ENCODE measurements around the gene HSFX3.
"Not testable (repeated sequence)": the region's sequence is repeated elsewhere in the genome, so short reads cannot be mapped to it uniquely, and the experiment has no call there.

HSFX3 gene

DNA sequence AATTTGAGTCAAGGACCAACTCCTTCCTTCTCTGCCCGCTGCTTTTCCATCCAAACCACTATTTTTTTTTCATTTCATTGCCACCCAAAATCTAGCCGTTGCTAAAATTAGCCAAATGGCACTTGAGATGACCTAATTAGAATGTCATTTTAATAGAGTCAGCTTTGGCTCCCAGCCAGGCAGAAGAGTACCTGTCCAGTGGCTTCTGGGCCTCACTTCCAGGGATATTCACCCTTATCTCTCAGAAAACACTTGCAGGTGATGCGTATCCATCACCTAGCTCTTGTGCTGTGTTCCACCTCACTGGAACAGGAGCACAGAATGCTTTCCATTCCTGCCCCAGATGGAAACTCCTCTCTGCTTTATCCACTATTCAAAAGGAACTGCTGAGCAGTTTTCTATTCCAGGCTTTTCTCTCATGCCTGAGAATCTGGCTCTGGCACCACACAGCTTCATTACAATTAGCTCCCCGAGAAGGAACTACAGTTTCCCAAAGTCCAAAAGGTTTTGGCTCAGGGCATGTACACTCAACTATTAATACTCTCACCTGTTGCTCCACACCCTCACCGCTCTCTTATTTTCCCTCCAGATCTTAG lies 19.1 kb upstream of the HSFX3 start:
- no peak overlapping the region for H4K8ac ChIP-seq (ENCODE audit: low read depth, low read length)
- H3K56ac ChIP-seq (ENCODE audit: low read length) = no peak overlapping the region
- no peak overlapping the region for H3K4me3 ChIP-seq (ENCODE audit: low read length)
- H3K27ac ChIP-seq (ENCODE audit: low read depth, low read length) = no peak overlapping the region
- H2BK120ac ChIP-seq (ENCODE audit: low read depth, low read length) = no peak overlapping the region
- WGBS (ENCODE audit: extremely low coverage, insufficient coverage, low lambda C conversion rate) = no CpG with 5 or more reads among the region's 5 CpGs
- H2BK15ac ChIP-seq (replicated peaks; ENCODE audit: low read depth) = no peak overlapping the region
- H3K9ac ChIP-seq (ENCODE audit: low read length) = no peak overlapping the region
- H3K36me3 ChIP-seq (ENCODE audit: control insufficient read depth, insufficient read depth, low read length) = no peaks in the 10 kb centered on the region
- H3K4me2 ChIP-seq (ENCODE audit: low read length) = no peak overlapping the region
- no peak overlapping the region for H2AK5ac ChIP-seq (ENCODE audit: low read length)
- no peak overlapping the region for H3K23ac ChIP-seq (ENCODE audit: low read length)
- no peak overlapping the region for H3K4ac ChIP-seq (ENCODE audit: low read depth, low read length)
- H3K4me1 ChIP-seq (ENCODE audit: control insufficient read depth, low read depth, low read length) = no peaks in the 10 kb centered on the region
- no peaks in the 10 kb centered on the region for H3K79me2 ChIP-seq (ENCODE audit: control insufficient read depth, insufficient read depth, low read length)
- H3K18ac ChIP-seq (ENCODE audit: low read length) = no peak overlapping the region
- no peaks in the 10 kb centered on the region for H3K27me3 ChIP-seq (ENCODE audit: insufficient read depth, low read length, poor library complexity)
- no peak overlapping the region for H4K5ac ChIP-seq (ENCODE audit: low read length)
- H2BK5ac ChIP-seq (ENCODE audit: low read length) = no peak overlapping the region
- H3K79me1 ChIP-seq (ENCODE audit: low read length) = no peaks in the 10 kb centered on the region
- DNase-seq = no peak

DNA sequence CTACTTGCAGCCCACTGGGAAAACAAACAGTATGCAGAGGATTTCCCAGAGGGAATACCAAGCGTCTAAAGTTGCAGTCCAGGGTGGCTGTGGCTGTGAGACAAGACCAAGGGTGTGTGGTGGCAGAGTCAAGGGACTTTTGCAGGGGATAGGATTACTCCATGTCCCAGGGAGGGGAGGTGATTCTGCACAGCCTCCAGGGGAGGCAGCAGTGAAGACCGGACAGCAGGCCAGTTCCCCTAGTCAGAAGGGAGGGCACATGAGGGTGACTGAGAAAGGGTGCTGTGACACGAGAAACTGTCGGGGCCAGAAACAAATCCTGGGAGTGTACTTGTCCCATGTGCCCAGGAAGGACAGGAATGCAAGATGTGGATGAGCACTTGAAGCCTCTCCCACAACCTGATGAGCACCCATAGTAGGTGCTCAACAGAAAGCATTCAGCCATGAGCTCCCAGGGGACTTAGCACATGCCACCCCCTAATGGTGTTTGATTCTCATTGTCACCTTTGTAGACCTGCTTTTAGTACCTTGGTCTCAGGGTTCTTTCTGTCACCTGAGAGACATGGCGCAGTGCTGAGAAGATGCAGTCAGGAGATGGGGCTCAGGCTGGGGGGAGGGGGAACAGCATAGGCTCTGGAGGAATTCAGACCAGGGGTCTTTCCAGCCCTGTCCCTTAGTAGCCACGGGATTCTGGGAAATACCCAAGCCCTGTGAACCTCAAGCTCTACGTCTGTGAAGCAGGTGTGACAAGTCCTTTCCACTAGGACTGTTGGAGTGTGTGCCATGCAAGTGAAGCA lies 18.1 kb upstream of the HSFX3 start:
- no peak overlapping the region for H2BK5ac ChIP-seq (ENCODE audit: low read length)
- H3K23ac ChIP-seq (ENCODE audit: low read length) = no peak overlapping the region
- no peak for DNase-seq
- H2AK5ac ChIP-seq (ENCODE audit: low read length) = no peak overlapping the region
- no peak overlapping the region for H2BK15ac ChIP-seq (replicated peaks; ENCODE audit: low read depth)
- H3K27me3 ChIP-seq (ENCODE audit: insufficient read depth, low read length, poor library complexity) = no peaks in the 10 kb centered on the region
- no peak overlapping the region for H4K8ac ChIP-seq (ENCODE audit: low read depth, low read length)
- no peak overlapping the region for H3K4me3 ChIP-seq (ENCODE audit: low read length)
- no peak overlapping the region for H3K9ac ChIP-seq (ENCODE audit: low read length)
- H3K79me2 ChIP-seq (ENCODE audit: control insufficient read depth, insufficient read depth, low read length) = no peaks in the 10 kb centered on the region
- H4K5ac ChIP-seq (ENCODE audit: low read length) = no peak overlapping the region
- H3K18ac ChIP-seq (ENCODE audit: low read length) = no peak overlapping the region
- H2BK120ac ChIP-seq (ENCODE audit: low read depth, low read length) = no peak overlapping the region
- WGBS (ENCODE audit: extremely low coverage, insufficient coverage, low lambda C conversion rate) = no CpG with 5 or more reads among the region's 7 CpGs
- H3K56ac ChIP-seq (ENCODE audit: low read length) = no peak overlapping the region
- no peaks in the 10 kb centered on the region for H3K79me1 ChIP-seq (ENCODE audit: low read length)
- no peaks in the 10 kb centered on the region for H3K36me3 ChIP-seq (ENCODE audit: control insufficient read depth, insufficient read depth, low read length)
- no peak overlapping the region for H3K27ac ChIP-seq (ENCODE audit: low read depth, low read length)
- H3K4me2 ChIP-seq (ENCODE audit: low read length) = no peak overlapping the region
- H3K4ac ChIP-seq (ENCODE audit: low read depth, low read length) = no peak overlapping the region
- no peaks in the 10 kb centered on the region for H3K4me1 ChIP-seq (ENCODE audit: control insufficient read depth, low read depth, low read length)

DNA sequence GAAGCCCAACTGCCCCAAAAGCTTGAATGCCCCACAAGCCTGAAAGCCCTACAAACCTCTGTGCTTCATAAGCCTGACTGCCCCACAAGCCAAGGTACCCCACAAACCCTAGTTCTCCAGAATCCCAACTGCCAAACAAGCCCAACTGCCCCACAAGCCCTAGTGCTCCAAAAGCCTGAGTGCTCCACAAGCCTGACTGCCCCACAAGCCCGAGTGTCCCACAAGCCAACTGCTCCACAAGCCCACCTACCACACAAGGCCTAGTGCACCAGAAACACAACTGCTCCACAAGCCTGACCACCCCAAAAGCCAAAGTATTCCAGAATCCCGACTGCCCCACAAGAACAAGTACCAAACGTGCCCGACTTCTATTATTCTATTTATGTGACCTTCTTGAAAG lies 13.6 kb upstream of the HSFX3 start:
- no peak overlapping the region for H3K27ac ChIP-seq (ENCODE audit: low read depth, low read length)
- H3K4ac ChIP-seq (ENCODE audit: low read depth, low read length) = no peak overlapping the region
- no peaks in the 10 kb centered on the region for H3K79me2 ChIP-seq (ENCODE audit: control insufficient read depth, insufficient read depth, low read length)
- H3K27me3 ChIP-seq (ENCODE audit: insufficient read depth, low read length, poor library complexity) = no peaks in the 10 kb centered on the region
- no peaks in the 10 kb centered on the region for H3K4me1 ChIP-seq (ENCODE audit: control insufficient read depth, low read depth, low read length)
- no peak overlapping the region for H3K4me2 ChIP-seq (ENCODE audit: low read length)
- WGBS (ENCODE audit: extremely low coverage, insufficient coverage, low lambda C conversion rate) = no CpG with 5 or more reads among the region's 4 CpGs
- no peak for DNase-seq
- no peak overlapping the region for H3K56ac ChIP-seq (ENCODE audit: low read length)
- H3K9ac ChIP-seq (ENCODE audit: low read length) = no peak overlapping the region
- no peak overlapping the region for H4K5ac ChIP-seq (ENCODE audit: low read length)
- no peak overlapping the region for H2BK15ac ChIP-seq (replicated peaks; ENCODE audit: low read depth)
- H2BK120ac ChIP-seq (ENCODE audit: low read depth, low read length) = no peak overlapping the region
- H3K36me3 ChIP-seq (ENCODE audit: control insufficient read depth, insufficient read depth, low read length) = no peaks in the 10 kb centered on the region
- no peak overlapping the region for H3K23ac ChIP-seq (ENCODE audit: low read length)
- no peak overlapping the region for H3K4me3 ChIP-seq (ENCODE audit: low read length)
- no peak overlapping the region for H2AK5ac ChIP-seq (ENCODE audit: low read length)
- no peak overlapping the region for H2BK5ac ChIP-seq (ENCODE audit: low read length)
- no peak overlapping the region for H4K8ac ChIP-seq (ENCODE audit: low read depth, low read length)
- no peak overlapping the region for H3K18ac ChIP-seq (ENCODE audit: low read length)
- H3K79me1 ChIP-seq (ENCODE audit: low read length) = no peaks in the 10 kb centered on the region

GRCh38 chrX:149555251-149555650 lies 5.5 kb upstream of the HSFX3 start:
- not testable (repeated sequence) for DNase-seq; H4K8ac ChIP-seq (ENCODE audit: low read depth, low read length); H3K23ac ChIP-seq (ENCODE audit: low read length); H3K4ac ChIP-seq (ENCODE audit: low read depth, low read length); H2BK5ac ChIP-seq (ENCODE audit: low read length); H3K79me1 ChIP-seq (ENCODE audit: low read length); H3K79me2 ChIP-seq (ENCODE audit: control insufficient read depth, insufficient read depth, low read length); H3K4me2 ChIP-seq (ENCODE audit: low read length); H2BK15ac ChIP-seq (replicated peaks; ENCODE audit: low read depth); H2AK5ac ChIP-seq (ENCODE audit: low read length); H3K56ac ChIP-seq (ENCODE audit: low read length); H3K27me3 ChIP-seq (ENCODE audit: insufficient read depth, low read length, poor library complexity); H3K4me3 ChIP-seq (ENCODE audit: low read length); H3K18ac ChIP-seq (ENCODE audit: low read length); H2BK120ac ChIP-seq (ENCODE audit: low read depth, low read length); H3K9ac ChIP-seq (ENCODE audit: low read length); H3K4me1 ChIP-seq (ENCODE audit: control insufficient read depth, low read depth, low read length); H3K27ac ChIP-seq (ENCODE audit: low read depth, low read length); H3K36me3 ChIP-seq (ENCODE audit: control insufficient read depth, insufficient read depth, low read length); H4K5ac ChIP-seq (ENCODE audit: low read length)
- no CpG with 5 or more reads among the region's 4 CpGs for WGBS (ENCODE audit: extremely low coverage, insufficient coverage, low lambda C conversion rate)

GRCh38 chrX:149551939-149552248 lies 2.2 kb upstream of the HSFX3 start:
- H2BK15ac ChIP-seq (replicated peaks; ENCODE audit: low read depth); H3K9ac ChIP-seq (ENCODE audit: low read length); H2BK5ac ChIP-seq (ENCODE audit: low read length); H3K36me3 ChIP-seq (ENCODE audit: control insufficient read depth, insufficient read depth, low read length); H3K27me3 ChIP-seq (ENCODE audit: insufficient read depth, low read length, poor library complexity); H3K27ac ChIP-seq (ENCODE audit: low read depth, low read length); H3K4me2 ChIP-seq (ENCODE audit: low read length); DNase-seq; H3K79me1 ChIP-seq (ENCODE audit: low read length); H2AK5ac ChIP-seq (ENCODE audit: low read length); H3K18ac ChIP-seq (ENCODE audit: low read length); H4K5ac ChIP-seq (ENCODE audit: low read length); H2BK120ac ChIP-seq (ENCODE audit: low read depth, low read length); H3K56ac ChIP-seq (ENCODE audit: low read length); H3K4me3 ChIP-seq (ENCODE audit: low read length); H4K8ac ChIP-seq (ENCODE audit: low read depth, low read length); H3K4ac ChIP-seq (ENCODE audit: low read depth, low read length); H3K4me1 ChIP-seq (ENCODE audit: control insufficient read depth, low read depth, low read length); H3K23ac ChIP-seq (ENCODE audit: low read length); H3K79me2 ChIP-seq (ENCODE audit: control insufficient read depth, insufficient read depth, low read length): not testable (repeated sequence)
- no CpG with 5 or more reads among the region's 6 CpGs for WGBS (ENCODE audit: extremely low coverage, insufficient coverage, low lambda C conversion rate)

Measured in mesendoderm (in vitro differentiated cells).